Measurements from ENCODE around the gene GALNTL6. TPM values are rescaled to one million over a fixed set of nuclear protein-coding genes. Genes with fewer than 3 reads are reported as not detected.

GALNTL6 gene
- total RNA-seq, 2 donors from 2014 or later, result 0.92 to 3.8 TPM

DNA sequence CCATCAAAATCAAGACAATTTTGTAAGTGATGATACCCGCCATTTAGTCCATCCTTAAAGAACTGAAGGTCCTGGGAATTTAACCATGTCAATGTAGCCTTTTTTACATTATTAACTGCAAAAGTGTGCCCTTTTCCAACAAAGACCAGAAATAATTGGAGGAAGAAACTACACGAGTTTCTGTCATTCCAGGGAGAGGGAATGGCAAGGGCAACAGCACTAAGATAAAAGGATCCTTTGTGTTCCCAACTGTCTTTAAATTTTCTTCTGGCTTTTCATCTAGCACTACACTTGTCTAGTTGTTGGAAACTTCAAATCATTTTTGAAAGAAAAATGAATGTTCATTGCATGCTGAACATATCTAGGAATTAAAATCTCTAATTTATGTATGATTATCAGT lies 286.2 kb downstream of the GALNTL6 start:
- no peak overlapping the region for H3K4me3 ChIP-seq
- no peaks in the 10 kb centered on the region for H3K36me3 ChIP-seq
- ATAC-seq (ENCODE audit: insufficient number of reproducible peaks, low FRiP score, low read depth), result no peak
- no peaks in the 10 kb centered on the region for H3K9me3 ChIP-seq
- H3K27me3 ChIP-seq (replicated peaks; ENCODE audit: insufficient read depth), result no peaks in the 10 kb centered on the region
- DNase-seq (ENCODE audit: low spot score), result no peak
- no peak overlapping the region for H3K27ac ChIP-seq
- TF ChIP-seq, protein P1, sequence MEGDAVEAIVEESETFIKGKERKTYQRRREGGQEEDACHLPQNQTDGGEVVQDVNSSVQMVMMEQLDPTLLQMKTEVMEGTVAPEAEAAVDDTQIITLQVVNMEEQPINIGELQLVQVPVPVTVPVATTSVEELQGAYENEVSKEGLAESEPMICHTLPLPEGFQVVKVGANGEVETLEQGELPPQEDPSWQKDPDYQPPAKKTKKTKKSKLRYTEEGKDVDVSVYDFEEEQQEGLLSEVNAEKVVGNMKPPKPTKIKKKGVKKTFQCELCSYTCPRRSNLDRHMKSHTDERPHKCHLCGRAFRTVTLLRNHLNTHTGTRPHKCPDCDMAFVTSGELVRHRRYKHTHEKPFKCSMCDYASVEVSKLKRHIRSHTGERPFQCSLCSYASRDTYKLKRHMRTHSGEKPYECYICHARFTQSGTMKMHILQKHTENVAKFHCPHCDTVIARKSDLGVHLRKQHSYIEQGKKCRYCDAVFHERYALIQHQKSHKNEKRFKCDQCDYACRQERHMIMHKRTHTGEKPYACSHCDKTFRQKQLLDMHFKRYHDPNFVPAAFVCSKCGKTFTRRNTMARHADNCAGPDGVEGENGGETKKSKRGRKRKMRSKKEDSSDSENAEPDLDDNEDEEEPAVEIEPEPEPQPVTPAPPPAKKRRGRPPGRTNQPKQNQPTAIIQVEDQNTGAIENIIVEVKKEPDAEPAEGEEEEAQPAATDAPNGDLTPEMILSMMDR (IDR thresholded peaks at IDR 0.05), result no peak
- H3K4me1 ChIP-seq (ENCODE audit: control insufficient read depth in 1 of 2, low read depth in 2 of 2), result no peaks in the 10 kb centered on the region

DNA sequence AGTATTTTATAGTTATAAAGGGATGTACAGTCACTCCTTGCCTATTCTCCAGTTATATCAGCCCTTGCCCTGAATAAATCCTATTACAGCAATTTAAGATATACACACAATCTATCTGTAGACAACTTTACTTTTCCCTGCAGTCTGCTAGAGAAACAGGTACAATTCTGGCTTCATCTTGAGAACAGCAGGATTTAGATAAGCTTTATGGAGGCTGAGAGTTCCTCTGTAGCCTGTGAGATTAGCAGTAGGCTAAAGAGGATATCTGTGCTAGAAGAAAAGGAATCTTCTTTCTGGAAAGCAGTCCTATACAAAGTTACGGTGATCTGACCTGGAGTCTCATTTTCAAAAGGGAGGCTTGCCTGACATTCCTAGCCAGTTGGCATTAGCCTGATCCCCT lies 290.3 kb downstream of the GALNTL6 start:
- DNase-seq (ENCODE audit: low spot score) (no peak), ATAC-seq (ENCODE audit: insufficient number of reproducible peaks, low FRiP score, low read depth) (no peak)
- Histone ChIP-seq H3K27me3 (replicated peaks; ENCODE audit: insufficient read depth) (no peaks in the 10 kb centered on the region), H3K4me1 (ENCODE audit: control insufficient read depth in 1 of 2, low read depth in 2 of 2) (no peaks in the 10 kb centered on the region), H3K36me3 (no peaks in the 10 kb centered on the region), H3K9me3 (no peaks in the 10 kb centered on the region), H3K27ac (no peak overlapping the region), H3K4me3 (no peak overlapping the region)
- TF ChIP-seq, protein P1 (IDR thresholded peaks at IDR 0.05), result no peak

DNA sequence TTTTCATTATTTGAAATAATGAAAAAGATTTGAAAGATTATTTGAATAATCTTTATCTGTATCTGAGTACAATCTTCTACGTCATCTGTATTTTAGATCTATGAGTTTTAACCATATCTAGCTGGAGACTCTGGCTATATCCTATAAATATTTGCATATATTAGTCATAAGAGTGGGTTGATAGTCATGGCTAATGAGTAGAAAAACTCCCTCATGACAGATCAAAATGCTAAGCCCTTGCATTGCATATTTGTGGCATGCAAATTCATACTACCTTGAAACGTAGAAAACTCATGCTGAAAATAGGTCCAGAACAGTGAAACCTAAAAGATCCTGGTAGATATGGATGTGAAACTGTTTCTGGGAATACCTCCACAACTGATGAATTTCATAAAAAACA lies 291.3 kb downstream of the GALNTL6 start:
- TF ChIP-seq, protein P1 (IDR thresholded peaks at IDR 0.05), result no peak

DNA sequence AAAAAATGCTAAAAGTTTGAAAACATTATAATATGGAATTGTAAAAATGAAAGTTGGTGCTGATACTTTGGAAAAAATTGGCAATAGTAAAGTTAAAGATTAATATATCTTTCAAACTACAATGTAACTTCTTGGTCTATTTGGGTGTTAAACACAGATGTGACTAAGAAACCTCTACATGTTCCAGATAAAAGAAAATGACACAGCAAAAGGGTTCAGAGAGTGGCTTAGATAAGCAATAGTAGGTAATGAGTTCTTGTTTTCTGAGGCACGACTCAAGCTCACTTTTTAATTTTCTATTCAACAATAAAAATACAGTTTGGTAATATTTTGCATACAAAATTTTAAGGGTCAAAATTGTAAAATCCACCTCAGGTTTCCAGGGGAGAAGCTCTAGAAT lies 292.7 kb downstream of the GALNTL6 start:
- no peaks in the 10 kb centered on the region for H3K27me3 ChIP-seq (replicated peaks; ENCODE audit: insufficient read depth)
- H3K4me1 ChIP-seq (ENCODE audit: control insufficient read depth in 1 of 2, low read depth in 2 of 2), result no peaks in the 10 kb centered on the region
- H3K36me3 ChIP-seq, result no peaks in the 10 kb centered on the region
- H3K27ac ChIP-seq, result no peak overlapping the region
- H3K9me3 ChIP-seq, result no peaks in the 10 kb centered on the region
- TF ChIP-seq, protein P1 (IDR thresholded peaks at IDR 0.05), result no peak
- no peak for ATAC-seq (ENCODE audit: insufficient number of reproducible peaks, low FRiP score, low read depth)
- H3K4me3 ChIP-seq, result no peak overlapping the region
- DNase-seq (ENCODE audit: low spot score), result no peak

More for the DNA sequence above, 291.3 kb downstream of the GALNTL6 start:
- Histone ChIP-seq H3K9me3 (no peaks in the 10 kb centered on the region), H3K4me1 (ENCODE audit: control insufficient read depth in 1 of 2, low read depth in 2 of 2) (no peaks in the 10 kb centered on the region), H3K27ac (no peak overlapping the region), H3K36me3 (no peaks in the 10 kb centered on the region), H3K27me3 (replicated peaks; ENCODE audit: insufficient read depth) (no peaks in the 10 kb centered on the region), H3K4me3 (no peak overlapping the region)
- ATAC-seq (ENCODE audit: insufficient number of reproducible peaks, low FRiP score, low read depth) (no peak), DNase-seq (ENCODE audit: low spot score) (no peak)

DNA sequence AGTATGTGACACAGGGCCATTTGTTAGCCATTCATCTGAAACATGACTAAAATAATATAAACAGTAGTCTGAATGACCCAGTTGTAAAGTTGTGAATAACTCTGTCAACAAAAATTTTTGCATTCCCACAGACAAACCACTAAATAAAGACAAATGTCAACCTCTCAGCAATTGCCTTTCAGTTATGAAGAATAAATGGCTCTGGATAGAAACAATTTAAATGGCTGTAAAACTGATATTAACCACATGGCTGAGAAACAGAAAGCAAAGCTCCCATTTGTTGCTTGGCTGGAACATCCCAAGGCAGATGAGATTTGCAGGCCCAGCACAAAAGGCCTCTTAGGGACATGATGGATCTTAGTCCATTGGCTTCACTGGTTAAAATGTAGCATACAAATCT lies 296.3 kb downstream of the GALNTL6 start:
- no peak for ATAC-seq (ENCODE audit: insufficient number of reproducible peaks, low FRiP score, low read depth)

More for the DNA sequence above, 296.3 kb downstream of the GALNTL6 start:
- H3K36me3 ChIP-seq, result no peaks in the 10 kb centered on the region
- no peaks in the 10 kb centered on the region for H3K4me1 ChIP-seq (ENCODE audit: control insufficient read depth in 1 of 2, low read depth in 2 of 2)
- no peak overlapping the region for H3K27ac ChIP-seq
- no peak for DNase-seq (ENCODE audit: low spot score)
- TF ChIP-seq, protein P1 (IDR thresholded peaks at IDR 0.05), result no peak
- no peaks in the 10 kb centered on the region for H3K27me3 ChIP-seq (replicated peaks; ENCODE audit: insufficient read depth)
- H3K9me3 ChIP-seq, result no peaks in the 10 kb centered on the region
- H3K4me3 ChIP-seq, result no peak overlapping the region

Measured in thoracic aorta (tissue), 2 donors.